HG03060 (cell line): ENCODE data around the gene KCNAB2.

Experiments used
- ATAC-seq: cut with Tn5 transposase; IDR thresholded peaks from one replicate; pipeline ENCODE4 v1.9.1; 2021; ENCODE audit warnings: low read depth, moderate number of reproducible peaks; ENCODE audit not compliant: unreplicated experiment

KCNAB2 gene

GRCh38 chr1:6045561-6045960, at the start of gene KCNAB2:
KCNAB2 (plus strand) TSS chr1:6045888; CDS start chr1:6051537, 5,649 bp downstream.
- no peak for ATAC-seq

- no peak for ATAC-seq
These were observed 48.9 kb upstream of the KCNAB2 start for GRCh38 chr1:5996641-5997270.

DNA sequence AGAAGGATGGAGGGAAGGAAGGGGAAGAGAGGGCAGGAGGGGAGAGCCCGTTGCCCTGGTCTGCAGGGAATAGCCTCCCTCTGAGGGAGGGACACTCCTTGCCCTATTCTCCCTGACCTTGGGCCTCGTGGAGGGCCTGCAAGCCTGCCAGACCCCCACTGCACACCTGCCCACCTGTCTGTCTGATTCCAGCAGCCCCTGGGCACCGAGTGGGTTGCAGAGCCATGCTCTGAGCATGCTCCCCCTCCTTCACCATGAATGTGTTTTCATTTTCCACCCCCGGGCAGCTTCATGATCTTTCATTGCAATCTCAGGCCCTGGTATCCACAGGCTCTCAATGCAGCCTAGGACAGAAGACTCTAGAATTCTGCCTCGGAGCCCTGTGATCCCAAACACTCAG, 48.4 kb upstream of the KCNAB2 start:
- ATAC-seq = no peak

GRCh38 chr1:5998051-5998905, 47.4 kb upstream of the KCNAB2 start:
- ATAC-seq = no peak

GRCh38 chr1:5998906-5999301, 46.8 kb upstream of the KCNAB2 start:
- ATAC-seq = no peak

DNA sequence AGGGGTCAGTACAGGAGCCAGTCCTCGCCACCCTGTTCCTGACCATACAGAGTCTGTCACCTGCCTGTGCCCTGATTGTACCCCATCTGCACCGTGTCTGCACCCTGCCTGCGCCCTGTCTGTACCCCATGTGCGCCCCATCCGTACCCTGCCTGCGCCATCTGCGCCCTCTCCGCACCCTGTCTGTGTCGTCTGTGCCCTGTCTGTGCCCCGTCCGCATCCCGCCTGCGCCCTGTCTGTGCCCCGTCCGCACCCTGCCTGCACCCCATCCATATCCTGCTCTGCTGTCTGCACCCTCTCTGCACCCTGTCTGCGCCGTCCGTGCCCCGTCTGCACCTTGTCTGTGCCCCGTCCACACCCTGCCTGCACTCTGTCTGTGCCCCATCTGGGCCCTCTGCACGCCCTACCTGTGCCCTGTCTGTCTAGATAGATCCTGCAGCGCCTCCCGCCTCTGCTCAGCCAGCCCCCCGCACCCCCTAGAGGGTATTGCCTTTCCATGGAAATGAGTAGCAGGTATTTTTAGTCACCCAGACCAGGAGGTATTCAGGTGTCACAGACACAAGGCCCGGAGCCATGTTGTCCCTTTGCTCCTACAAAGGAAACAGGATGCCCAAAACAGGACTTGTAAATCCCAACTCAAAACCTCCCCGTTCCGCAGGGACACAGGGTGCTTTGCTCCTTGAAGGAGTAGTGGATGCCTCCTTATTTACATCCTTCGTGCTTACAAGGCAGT, 45.8 kb upstream of the KCNAB2 start:
- ATAC-seq = no peak

DNA sequence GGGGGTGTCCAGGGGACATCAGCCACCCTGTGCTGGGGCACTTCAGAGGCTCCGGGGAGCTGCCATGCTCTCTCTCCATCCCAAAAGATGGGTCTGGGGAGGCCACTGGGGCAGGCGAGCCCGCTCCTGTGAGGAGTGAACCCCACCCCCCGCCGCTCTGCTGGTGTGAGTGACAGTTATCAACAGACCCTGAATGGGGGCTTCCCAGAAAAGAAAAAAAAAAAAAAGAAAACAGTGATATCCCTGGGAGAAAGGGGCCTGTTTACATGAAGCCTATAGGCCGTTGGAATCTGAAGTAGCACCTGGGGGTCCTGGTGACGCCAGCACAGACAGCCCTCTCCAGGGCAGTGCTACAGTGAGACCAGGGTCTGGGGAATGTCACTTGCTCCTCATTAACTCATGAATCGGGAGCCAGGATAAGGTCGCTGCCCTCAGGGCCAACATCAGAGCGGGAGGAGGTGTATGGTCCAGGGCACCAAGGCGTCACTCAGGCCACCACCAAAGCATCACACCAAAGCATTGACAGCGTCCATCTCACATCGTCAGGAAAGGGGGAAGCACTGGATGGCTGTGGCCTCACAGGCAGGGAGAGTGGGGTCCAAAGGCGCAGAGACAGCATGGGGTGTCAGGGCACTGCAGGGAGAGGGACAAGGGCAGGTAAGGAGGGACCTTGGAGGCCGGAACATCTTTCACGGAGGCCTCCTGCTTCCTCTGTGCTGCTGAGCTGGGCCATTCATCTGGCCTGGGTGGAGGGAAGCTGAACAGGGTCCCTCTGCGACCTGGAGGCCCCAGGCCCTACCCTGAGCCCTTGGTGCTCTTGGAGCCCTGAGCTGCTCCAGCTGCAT, 45.0 kb upstream of the KCNAB2 start:
- no peak for ATAC-seq

DNA sequence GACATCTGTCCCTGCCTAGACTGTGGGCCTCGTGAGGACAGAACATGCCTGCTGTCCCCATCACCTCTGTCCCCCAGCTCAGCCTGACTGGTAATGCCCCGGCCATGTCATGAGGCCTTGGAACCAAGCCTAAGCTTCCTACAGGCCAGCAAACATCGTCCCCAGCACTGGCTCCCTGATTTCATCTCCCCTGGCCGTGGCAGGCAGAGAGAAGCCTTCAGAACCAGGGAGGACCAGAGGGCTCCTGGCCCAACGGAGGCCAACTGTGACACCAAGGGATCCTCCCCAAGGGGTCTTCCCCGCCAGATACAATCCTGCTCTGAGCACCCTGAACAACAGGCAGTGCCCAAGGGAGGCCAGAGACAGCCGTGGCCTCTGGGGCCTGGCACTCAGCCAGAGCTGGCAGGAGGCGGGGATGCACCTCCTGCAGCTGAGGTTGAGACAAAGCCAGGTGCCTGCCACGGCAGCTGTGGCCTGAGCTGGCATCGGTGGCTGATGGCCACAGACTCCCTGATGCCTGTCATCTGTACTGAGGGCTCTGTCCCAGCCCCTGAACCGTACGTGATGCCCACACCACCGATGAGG, 43.6 kb upstream of the KCNAB2 start:
- ATAC-seq = no peak

DNA sequence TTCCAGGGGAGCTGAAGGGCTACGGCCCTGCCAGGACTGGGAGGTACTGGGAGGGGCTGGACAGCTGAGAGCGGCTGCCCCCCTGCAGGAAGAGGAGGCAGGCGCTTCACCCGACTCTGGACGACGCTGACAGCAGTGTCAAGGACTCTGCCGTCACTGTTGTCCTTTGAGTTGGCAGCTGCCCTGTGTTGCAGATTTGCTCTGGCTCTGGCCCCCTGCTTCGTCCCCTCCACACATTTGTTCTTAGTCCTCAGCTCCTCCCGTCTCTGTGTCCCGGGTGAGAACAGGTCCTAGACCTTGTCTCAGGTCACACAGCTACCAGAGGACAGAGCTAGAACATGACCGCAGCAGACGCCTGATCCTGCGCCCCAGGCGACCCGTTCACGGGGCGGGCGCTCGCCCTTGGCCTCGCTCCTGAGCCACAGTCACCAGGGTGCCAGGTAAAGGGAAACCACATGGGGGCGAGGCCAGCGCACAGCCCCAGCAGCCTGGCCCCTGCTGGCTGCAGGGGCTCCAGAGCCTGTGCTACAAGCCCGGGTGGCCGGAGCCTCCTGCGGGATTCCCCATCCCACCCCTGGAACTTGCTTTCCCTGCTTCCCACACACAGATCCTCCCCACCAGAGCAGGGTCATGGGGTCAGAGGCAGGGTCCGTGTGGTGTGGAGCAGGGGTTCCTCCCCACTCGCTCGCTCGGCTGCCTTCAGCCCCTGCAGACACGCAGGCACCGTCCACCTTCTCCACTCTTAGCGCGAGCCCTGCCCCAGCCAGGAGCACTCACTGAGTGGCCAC, 42.8 kb upstream of the KCNAB2 start:
- ATAC-seq = no peak

- no peak for ATAC-seq
These were observed 41.9 kb upstream of the KCNAB2 start for GRCh38 chr1:6003568-6004411.

DNA sequence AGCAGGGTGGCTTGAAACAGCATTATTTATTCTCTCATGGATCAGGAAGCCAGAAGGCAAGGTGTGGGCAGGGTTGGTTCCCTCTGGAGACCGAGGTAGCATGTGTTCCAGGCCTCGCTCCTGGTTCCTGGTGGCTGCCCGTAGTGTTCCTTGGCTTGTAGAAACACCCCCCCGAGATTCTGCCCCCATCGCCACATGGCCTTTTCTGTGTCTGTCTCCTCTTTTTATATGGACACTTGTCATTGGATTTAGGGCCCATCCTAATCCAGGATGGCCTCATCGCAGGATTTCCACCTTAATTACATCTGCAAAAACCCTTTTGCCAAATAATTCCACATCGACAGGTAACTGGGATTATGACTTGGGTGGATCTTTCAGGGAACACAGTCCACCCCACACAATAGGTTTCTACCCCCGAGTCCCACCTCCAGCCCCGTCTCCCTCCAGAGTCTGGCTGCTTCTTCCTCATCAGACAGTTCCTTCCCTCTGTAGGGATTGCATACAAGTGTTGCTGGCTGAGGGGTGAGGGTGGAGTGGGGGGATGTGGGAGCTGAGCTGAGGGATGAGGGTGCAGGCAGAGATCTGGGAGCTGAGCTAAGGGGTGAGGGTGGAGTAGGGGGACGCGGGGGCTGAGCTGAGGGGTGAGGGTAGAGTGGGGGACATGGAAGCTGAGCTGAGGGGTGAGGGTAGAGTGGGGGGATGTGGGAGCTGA, 41.1 kb upstream of the KCNAB2 start:
- ATAC-seq = no peak

DNA sequence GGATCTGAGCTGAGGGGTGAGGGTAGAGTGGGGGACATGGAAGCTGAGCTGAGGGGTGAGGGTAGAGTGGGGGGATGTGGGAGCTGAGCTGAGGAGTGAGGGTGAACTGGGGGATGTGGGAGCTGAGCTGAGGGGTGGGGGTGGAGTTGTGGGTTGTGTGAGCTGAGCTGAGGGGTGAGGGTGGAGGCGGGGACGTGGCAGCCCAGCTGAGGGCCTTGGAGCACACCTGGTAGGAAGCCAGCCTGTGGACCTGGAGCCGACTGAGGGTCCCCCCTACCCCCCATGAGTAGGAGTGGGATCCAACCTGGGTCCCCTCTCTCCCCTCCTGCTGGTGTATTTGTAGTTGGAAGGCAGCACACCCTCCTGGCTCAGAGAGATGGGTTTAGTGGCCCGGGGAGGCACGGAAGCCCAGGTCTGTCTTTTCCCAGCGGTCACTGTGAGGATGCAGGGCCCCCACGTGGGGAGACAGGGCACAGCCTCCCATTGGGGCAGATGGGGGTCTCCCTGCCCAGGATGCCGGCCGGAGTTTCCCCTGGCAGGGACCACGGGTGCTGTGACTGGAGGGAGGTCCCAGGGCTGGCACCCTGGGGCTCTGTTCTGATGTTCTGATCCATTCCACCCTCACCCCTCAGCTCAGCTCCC, 40.3 kb upstream of the KCNAB2 start:
- no peak for ATAC-seq

- no peak for ATAC-seq
These were observed 38.8 kb upstream of the KCNAB2 start for GRCh38 chr1:6006882-6007281.

DNA sequence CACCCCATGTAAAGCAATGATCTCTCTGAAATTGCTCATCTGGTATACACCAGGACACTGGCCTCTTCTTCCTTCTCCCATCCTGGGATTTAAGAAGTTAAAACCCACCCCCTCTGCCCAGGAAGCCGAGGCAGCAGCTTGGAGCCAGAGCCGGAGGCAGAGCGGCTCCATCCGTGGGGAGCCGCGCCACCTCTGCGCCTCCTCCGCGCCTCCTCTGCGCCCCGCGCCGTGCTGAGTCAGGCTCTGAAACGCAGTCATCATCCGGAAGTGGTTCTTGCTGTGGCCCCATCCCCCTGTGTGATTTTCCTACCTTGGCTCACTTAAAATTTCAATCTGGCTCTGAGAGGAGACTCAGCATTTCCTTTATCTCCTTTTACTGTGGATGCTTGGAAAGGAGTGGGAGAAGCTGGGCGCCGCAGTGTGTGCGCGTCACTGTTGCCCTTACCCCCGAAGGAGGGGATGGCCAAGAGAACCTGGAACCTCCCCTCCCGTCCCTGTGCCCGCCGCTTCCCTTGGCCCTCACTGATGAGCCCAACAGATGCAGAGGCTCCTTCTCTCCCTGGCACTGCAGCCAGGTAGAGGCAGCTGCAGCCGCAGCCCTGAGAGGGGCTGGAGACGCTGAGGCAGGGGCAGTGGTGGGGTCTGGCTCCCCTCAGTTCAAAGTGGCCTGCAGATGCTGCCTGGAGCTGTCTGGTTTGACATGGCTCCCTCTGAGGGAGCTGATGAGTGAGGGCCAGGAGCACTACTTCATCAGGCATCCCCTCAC, 38.2 kb upstream of the KCNAB2 start:
- no peak for ATAC-seq

DNA sequence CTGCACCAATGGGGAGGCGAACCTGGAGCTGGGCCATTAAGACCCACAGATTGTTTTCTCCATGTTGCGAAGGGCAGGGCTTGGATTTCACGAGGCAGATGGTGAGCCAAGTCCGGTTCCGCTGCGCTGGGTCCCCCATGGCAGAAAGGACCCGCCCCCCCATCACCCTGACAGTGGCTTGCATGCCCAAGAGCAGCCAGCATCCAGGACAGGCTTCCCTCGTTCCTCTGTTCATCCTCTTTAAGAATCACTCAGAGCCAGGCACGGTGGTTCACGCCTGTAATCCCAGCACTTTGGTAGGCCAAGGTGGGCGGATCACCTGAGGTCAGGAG, 37.6 kb upstream of the KCNAB2 start:
- ATAC-seq = no peak

DNA sequence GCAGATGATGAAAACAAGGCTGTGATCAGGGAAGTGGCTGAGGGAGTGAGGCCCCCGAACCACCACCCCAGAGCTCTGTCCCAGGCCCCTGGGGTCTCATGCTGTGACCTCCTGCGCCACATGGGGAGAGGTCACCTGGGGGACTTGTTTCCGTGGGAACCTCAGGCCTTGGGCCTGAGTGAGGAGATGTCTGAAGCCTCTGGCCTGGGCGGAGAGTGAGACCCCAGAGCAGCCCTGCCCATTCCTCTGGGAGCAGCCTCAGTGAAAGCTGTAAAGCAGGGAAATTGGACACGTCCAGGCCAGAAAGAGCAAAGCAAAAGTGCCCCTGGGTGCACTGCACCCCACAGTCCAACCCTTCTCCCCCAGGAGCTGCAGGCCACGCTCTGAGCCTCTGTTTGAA, 37.0 kb upstream of the KCNAB2 start:
- no peak for ATAC-seq
